ENCODE measurements around the gene GPSM1.

GPSM1 gene

DNA sequence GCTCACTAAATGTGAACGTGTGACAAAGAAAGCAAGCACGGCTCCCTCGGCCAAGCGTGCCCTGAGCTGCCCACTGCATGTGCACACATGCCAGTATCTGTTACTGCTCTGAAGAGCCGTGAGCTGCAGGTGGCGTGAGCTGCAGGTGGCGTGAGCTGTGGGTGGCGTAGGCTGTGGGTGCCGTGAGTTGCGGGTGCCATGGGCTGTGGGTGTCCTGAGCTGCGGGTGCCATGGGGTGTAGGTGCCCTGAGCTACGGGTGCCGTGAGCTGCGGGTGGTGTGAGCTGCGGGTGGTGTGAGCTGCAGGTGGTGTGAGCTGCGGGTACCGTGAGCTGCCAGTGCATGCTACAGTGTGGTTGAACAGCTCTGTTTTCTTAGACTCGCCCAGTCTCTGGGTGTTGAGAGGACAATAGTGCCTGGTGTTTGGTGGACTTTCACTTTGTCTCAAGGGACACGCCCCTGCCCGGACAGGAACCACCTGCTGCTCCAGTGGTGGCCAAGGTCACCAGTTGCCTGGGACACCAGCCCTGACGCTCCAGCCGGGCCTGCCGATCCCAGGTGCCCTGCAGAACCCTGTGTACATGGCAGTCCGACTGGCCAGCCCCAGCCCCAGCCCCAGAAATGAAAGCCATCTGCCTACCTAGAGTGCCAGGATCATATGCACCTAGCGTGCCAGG lies 30.2 kb upstream of the GPSM1 start:
- H3K27ac Mint-ChIP-seq, result no peak overlapping the region
- H3K36me3 Mint-ChIP-seq, result no peaks in the 10 kb centered on the region
- no peak overlapping the region for H3K4me3 Mint-ChIP-seq
- DNase-seq (ENCODE audit: low spot score in 2 of 2), result no peak
- H3K9me3 Mint-ChIP-seq, result no peaks in the 10 kb centered on the region
- no peak for ATAC-seq
- peaks cover 5% of the 10 kb centered on the region for H3K4me1 Mint-ChIP-seq

DNA sequence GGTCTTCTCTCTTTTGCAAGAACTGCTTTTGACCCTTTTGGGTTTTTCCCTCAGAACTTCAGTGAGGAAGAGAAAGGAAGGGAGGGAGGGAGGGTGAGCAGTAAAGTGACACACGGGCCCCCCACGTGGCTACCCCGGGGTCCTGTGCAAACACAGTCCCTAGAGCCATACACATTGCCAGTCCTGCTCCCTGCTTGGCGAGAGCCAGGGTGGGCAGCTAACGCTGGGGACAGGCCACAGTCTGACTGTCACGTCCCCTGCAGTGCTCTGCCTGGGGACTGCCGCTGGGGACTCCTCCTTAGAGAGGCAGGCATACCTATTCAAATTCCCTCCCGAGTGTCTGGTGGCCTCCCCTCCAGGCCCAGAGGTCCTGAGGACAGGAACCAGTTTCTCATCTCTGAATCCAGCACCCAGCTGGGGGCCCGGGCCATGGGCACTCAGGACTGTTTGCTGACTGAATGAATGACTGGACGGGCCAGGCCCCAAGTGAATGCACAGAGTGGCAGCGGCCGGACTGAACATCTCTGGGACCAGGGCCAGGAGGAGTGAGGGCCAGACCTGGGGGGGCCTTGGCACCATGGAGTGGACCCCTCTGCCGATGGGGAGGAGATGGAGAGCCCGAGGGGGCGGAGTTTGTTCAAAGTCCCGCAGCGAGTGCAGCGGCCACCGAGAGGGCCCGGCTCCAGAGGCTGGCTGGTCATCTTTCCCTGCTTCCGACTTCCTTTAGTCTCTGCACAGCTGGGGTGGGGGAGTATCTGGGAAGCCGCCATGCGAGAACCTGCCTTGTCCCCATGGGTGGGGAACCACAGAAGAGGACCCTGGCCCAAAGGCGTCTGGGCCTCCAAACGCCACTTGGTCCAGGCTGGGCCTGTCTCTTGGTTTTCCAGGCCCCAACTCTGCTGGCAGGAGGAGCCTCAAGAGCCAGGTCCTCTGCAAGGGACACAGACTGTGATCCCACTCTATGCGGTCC lies 29.3 kb upstream of the GPSM1 start:
- ATAC-seq, result no peak
- no peak for DNase-seq (ENCODE audit: low spot score in 2 of 2)
- H3K36me3 Mint-ChIP-seq, result no peaks in the 10 kb centered on the region
- no peak overlapping the region for H3K4me3 Mint-ChIP-seq
- H3K27ac Mint-ChIP-seq, result peak overlapping the region; percentile 15
- no peaks in the 10 kb centered on the region for H3K9me3 Mint-ChIP-seq
- peaks cover 5% of the 10 kb centered on the region for H3K4me1 Mint-ChIP-seq

DNA sequence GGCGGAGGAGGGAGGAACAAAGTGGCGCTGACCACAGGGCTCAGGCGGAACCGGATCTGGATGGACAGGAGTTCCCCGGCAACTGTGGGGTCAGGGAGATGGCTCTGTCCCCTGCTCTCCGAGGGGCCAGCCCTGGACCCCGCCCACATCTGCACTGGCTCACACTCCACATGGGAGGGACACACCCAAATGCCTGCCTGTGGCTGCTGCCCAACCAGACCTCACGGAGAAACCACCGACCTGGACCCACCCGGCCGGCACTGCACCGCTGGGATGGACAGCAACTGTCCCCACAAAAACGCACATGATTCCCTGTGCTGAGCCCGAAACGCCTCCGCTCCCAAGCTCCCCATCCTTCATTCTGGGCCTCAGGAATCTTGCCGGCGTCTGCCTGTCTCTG lies 28.2 kb upstream of the GPSM1 start:
- ATAC-seq (no peak), DNase-seq (ENCODE audit: low spot score in 2 of 2) (no peak)
- no peak overlapping the region for H3K27ac Mint-ChIP-seq
- H3K4me3 Mint-ChIP-seq, result no peak overlapping the region
- peaks cover 5% of the 10 kb centered on the region for H3K4me1 Mint-ChIP-seq
- no peaks in the 10 kb centered on the region for H3K36me3 Mint-ChIP-seq
- H3K9me3 Mint-ChIP-seq, result no peaks in the 10 kb centered on the region

DNA sequence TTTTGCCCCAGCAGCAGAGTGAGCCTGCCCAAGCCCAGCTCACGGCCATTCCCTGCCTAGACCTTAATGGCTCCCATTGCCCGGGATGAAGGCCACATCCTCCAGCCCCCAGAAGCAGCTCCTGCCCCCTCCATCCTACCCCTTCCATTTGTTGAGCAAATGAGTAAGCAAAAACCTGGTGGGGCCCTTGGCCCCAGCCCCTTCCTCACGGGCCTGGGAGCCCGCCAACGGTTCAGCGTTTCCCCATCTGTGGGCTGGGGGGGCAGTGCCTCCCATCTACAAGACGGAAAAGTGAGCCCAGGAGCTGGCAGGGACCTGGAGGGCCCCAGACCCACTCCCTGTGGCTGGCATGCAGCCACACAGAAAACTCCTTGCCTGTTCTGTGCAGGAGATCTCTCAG lies 27.8 kb upstream of the GPSM1 start:
- no peak for ATAC-seq
- H3K27ac Mint-ChIP-seq, result no peak overlapping the region
- peaks cover 5% of the 10 kb centered on the region for H3K4me1 Mint-ChIP-seq
- DNase-seq (ENCODE audit: low spot score in 2 of 2), result no peak
- H3K9me3 Mint-ChIP-seq, result no peaks in the 10 kb centered on the region
- no peaks in the 10 kb centered on the region for H3K36me3 Mint-ChIP-seq
- no peak overlapping the region for H3K4me3 Mint-ChIP-seq

DNA sequence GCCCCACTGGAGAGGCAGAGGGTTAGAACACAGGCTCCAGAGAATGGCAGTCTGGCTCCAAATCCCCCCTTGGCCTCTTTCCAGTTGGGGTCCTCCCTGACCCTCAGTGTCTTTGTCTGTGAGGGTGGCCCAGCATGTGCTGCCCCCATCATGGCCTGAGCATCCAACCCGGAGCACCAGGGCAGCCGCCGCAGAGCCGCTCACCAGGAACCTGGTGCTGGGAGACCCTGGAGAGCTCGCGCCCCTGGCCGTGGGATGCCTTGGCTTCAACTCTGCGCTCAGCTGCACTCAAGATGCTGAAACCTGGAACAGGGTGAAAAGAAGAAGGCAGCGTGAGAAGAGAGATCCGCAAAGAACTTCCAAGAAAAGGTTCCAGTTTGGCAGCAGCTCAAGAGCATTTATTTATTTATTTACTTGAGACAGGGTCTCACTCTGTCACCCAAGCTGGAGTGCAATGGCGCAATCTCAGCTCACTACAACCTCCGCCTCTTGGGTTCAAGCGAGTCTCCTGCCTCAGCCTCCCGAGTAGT lies 27.3 kb upstream of the GPSM1 start:
- Mint-ChIP-seq H3K4me3 (no peak overlapping the region), H3K4me1 (peaks cover 5% of the 10 kb centered on the region), H3K36me3 (no peaks in the 10 kb centered on the region), H3K27ac (no peak overlapping the region), H3K9me3 (no peaks in the 10 kb centered on the region)
- DNase-seq (ENCODE audit: low spot score in 2 of 2) (no peak), ATAC-seq (no peak)

DNA sequence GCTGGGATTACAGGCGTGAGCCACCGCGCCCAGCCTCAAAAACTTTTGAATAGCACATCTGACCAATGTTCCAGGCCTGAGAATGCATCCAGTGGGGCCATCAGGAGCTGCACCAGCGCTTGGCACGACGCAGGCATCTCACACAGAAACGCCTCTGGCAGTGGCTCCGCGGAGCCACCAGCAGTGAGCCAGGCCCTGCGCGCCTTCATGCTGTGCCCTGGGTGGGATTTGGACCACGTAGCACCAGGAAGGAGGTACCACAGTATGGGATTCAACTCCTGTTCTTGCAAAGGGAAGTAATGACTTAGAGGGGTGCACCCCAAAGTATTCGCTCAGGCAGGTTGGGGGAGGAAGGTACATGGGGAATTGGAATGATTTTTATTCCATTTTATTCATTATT lies 26.5 kb upstream of the GPSM1 start:
- H3K9me3 Mint-ChIP-seq, result no peaks in the 10 kb centered on the region
- DNase-seq (ENCODE audit: low spot score in 2 of 2), result no peak
- H3K27ac Mint-ChIP-seq, result no peak overlapping the region
- H3K36me3 Mint-ChIP-seq, result no peaks in the 10 kb centered on the region
- H3K4me3 Mint-ChIP-seq, result no peak overlapping the region
- ATAC-seq, result no peak
- H3K4me1 Mint-ChIP-seq, result peaks cover 5% of the 10 kb centered on the region

DNA sequence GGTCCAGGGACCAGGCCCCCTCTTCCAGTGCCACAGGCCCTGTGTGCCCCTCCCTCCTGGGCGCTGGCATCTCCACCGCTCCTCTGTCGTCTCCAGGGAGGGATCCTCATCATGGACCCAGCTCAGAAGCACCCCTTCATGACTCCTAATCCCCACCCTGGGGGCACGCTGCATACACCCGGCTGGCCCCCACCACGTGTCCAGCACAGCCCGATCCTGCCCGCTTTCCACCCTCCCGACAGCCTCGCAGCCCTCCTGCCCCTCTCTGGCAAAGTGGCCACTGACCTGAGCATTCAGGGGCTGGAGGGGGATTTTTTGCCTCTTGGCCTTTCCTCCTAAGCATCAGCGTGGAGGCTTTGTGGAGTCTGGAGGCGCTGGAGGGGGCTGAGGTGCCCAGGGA lies 24.8 kb upstream of the GPSM1 start:
- no peak for DNase-seq (ENCODE audit: low spot score in 2 of 2)
- H3K36me3 Mint-ChIP-seq, result no peaks in the 10 kb centered on the region
- H3K9me3 Mint-ChIP-seq, result no peaks in the 10 kb centered on the region
- no peak for ATAC-seq
- peaks cover 5% of the 10 kb centered on the region for H3K4me1 Mint-ChIP-seq
- H3K27ac Mint-ChIP-seq, result no peak overlapping the region
- H3K4me3 Mint-ChIP-seq, result no peak overlapping the region

DNA sequence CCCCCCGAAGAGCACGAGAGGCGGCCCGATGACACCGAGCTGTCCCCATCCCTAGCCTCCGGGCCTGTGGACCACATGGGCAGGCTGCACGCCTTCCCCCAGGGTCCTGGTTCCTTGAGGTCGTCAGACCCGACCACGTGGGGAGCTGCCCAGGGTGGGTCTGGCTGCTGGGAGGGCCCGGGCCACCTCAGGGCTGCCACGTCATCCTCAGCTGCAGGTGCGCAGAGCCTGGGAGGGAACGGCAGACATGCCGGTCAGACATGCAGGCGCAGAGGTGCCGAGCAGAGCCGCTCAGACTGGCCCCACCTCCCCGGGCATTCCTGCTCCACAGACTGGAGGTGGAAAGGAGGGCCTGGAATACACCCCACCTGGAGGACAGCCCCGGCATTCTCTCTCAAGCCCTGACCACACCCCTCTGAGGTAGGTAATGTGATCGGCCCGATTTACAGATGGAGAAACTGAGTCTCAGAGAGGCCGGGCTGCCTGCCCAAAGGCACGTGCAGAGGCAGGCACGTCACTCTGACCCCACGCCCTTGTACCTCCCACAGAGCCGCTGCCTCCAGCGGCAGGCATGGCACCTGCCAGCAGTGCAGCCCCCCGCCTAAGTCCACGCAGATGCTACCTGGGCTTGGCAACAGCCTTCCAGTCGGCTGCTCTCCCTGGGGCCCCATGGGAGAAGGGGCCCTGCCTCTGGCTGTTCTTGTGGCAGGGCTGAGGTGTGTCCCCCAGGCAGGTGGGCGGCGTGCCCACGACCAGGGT lies 24.1 kb upstream of the GPSM1 start:
- Mint-ChIP-seq H3K27ac (no peak overlapping the region), H3K4me3 (no peak overlapping the region), H3K4me1 (peaks cover 5% of the 10 kb centered on the region), H3K9me3 (no peaks in the 10 kb centered on the region), H3K36me3 (no peaks in the 10 kb centered on the region)
- no peak for ATAC-seq
- DNase-seq (ENCODE audit: low spot score in 2 of 2), result no peak

DNA sequence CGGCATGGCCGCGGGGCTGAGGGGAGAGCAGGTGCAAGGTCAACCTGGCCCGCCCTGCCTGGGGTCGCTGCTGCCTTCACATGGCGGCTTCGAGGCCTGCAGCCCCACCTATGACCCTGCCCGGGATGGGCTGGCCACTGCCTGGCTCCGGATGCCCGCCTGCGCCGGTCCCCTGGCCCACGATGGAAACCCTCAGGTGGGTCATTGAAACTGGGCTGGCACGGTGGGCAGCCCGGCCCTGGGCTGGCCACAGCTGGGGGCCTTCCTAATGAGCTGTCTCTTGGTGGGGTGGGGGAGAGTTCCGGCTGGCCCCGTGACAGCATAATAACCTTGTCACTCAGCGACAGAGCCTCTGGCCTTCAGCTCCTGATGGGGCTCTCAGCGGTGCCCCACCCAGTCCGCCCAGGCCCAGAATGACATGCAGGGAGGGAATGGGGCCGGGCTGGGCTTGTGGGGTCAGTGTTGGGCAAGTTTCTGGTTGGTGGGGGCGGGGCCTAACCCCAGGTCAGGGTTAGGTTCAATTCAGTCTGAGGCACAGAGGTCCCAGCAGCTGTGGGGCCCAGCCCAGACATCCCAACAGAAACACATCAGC lies 23.4 kb upstream of the GPSM1 start, which contains the start of gene CCDC187:
CCDC187 (minus strand) TSS at position 270 of the 592 bp plus-strand sequence; CDS start at position 6, 264 bp downstream.
- no peak for ATAC-seq
- Mint-ChIP-seq H3K9me3 (no peaks in the 10 kb centered on the region), H3K27ac (no peak within 1 kb of the TSS)

DNA sequence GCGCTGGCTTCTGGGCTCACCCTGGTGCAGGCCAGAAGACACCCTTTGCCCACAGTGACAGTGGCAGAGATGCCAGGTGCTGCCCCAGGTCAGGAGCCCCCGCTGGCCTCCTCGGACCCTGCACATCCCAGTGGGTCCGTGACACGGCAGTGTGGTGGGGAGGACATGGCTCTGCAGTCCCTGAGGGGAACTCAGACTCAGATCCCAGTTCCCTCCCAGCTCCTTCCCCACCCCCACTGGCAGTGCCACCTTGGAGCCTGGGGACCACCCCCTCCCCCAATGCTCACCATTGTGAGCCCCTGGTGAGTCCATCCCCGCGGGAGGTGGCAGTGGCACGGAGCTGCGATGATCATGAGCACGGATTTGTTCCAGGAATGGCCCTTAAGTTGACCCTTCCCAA lies 22.9 kb upstream of the GPSM1 start:
- Mint-ChIP-seq H3K9me3 (no peaks in the 10 kb centered on the region), H3K4me1 (no peaks in the 10 kb centered on the region), H3K27ac (no peak overlapping the region), H3K4me3 (no peak overlapping the region), H3K36me3 (no peaks in the 10 kb centered on the region)
- DNase-seq (ENCODE audit: low spot score in 2 of 2) (no peak), ATAC-seq (no peak)

More for the DNA sequence above, 23.4 kb upstream of the GPSM1 start, which contains the start of gene CCDC187:
- Mint-ChIP-seq H3K36me3 (no peaks in the 10 kb centered on the region), H3K4me1 (no peaks in the 10 kb centered on the region), H3K4me3 (no peak within 1 kb of the TSS)
- no peak for DNase-seq (ENCODE audit: low spot score in 2 of 2)

DNA sequence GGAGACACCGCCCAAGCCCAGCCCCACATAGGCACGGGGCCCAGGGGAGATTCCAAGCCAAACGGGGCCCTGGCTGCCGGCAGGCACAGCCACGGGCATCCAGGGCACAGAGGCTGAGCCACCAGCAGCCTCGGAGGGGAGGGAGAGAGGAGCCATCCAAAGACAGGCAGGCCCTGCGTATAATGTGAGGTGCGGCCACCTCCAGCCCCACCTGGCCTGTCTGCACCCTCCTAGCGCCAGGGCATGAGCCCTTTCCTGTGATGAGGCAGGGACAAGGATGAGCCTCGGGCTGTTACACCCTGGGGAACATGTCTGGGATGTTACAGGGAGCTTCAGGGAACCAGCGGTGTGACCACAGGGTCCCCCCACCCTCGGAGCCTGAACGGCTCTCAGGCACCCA lies 22.4 kb upstream of the GPSM1 start:
- no peak for DNase-seq (ENCODE audit: low spot score in 2 of 2)
- ATAC-seq, result no peak
- Mint-ChIP-seq H3K36me3 (no peaks in the 10 kb centered on the region), H3K27ac (no peak overlapping the region), H3K4me3 (no peak overlapping the region), H3K4me1 (no peaks in the 10 kb centered on the region), H3K9me3 (no peaks in the 10 kb centered on the region)

DNA sequence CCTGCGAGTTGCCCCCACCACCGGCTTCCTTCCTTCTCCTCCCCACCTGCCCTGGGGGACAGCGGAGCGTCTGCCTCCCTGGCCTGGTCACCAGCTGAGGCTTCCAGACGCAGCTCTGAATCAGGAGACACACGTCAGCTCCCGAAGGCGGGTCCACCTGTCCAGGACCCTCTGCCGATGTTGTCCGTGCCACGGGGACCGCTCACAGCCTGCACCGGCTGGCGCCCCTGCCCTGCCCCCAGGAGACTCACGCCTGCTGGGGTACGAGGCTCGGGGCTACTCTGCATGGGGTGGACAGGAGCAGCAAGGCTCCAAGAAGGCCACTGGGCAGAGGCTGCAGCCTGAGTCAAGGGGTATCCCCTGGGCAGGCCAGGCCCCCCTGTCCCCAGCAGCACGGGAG lies 21.5 kb upstream of the GPSM1 start:
- no peaks in the 10 kb centered on the region for H3K36me3 Mint-ChIP-seq
- no peak overlapping the region for H3K27ac Mint-ChIP-seq
- H3K9me3 Mint-ChIP-seq, result no peaks in the 10 kb centered on the region
- no peak overlapping the region for H3K4me3 Mint-ChIP-seq
- H3K4me1 Mint-ChIP-seq, result no peaks in the 10 kb centered on the region
- ATAC-seq, result no peak
- DNase-seq (ENCODE audit: low spot score in 2 of 2), result no peak

DNA sequence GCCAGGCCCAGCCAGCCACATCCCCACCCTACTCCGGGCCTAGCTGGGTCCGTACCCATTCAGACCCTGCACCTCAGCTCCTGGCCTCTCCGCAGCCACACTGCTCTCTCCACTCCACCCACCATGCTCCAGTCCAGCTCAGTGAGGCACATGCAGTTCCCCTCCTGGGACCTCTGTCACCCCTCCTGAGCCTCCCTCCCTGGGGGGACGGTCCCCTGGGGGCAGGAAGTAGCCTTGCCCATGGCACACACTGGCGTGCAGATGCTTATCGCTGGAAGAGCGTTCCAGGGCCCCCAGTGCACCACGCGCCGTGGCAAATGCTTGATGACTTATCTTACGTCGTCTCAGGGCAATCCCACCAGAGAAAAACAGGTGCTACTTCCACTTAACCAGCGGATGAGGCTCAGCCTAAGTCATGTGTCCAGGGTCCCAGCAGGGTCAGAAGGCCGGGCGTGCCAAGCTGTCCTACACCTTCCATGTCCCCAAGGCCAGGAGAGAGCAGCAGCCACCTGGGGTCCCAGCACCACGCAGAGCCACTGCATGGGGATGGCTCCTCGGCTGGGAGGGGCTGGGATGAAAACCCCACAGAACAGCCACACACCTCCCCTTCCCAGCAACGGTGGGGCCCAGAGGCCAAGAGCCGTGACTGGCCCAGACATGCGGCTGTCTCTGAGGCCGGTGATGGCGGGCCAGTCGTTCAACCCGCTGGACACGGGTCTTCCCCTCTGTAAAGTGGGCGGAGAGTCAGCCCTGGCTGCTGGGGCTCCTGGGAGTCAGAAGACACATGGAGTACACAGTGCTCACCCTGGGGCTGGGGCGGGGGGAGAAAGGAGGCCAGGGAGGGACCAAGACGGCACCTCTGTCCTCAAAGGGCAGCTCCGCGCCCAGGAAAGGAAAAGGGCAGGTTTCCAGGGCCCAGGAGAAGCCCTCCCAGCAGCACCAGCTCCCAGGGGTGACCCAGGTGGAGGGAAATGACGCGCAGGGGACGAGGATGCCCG lies 20.8 kb upstream of the GPSM1 start:
- Mint-ChIP-seq H3K36me3 (no peaks in the 10 kb centered on the region), H3K4me1 (no peaks in the 10 kb centered on the region), H3K27ac (no peak overlapping the region), H3K4me3 (no peak overlapping the region), H3K9me3 (no peaks in the 10 kb centered on the region)
- ATAC-seq (peak; percentile 41), DNase-seq (ENCODE audit: low spot score in 2 of 2) (no peak)

DNA sequence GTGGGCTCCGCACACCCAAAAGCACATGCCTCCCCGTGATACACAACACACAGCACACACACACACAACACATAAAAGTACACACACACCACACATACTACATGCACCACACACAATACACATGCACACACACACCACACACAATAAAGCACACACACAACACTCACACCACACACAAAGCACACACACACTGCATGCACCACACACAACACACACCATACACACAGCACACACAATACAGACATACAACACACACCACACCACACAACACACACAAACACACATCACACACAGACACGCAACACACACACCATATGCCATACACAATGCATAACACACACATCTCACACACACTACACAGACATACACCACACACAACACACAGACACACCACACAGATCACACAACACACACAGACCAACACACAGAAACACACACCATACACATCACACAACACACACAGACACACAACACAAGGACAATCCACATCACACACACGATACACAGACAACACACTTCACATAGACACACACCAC lies 20.1 kb upstream of the GPSM1 start:
- Mint-ChIP-seq H3K36me3 (no peaks in the 10 kb centered on the region), H3K4me3 (no peak overlapping the region), H3K27ac (no peak overlapping the region), H3K9me3 (no peaks in the 10 kb centered on the region), H3K4me1 (no peaks in the 10 kb centered on the region)
- DNase-seq (ENCODE audit: low spot score in 2 of 2) (no peak), ATAC-seq (no peak)
